GM19239 (cell line): ENCODE measurements around the gene RELN.

Source experiments
- DNase-seq: peaks from one replicate; pipeline ENCODE4 v3.0.0; 2011; ENCODE audit warnings: low spot score; ENCODE audit not compliant: insufficient read length
- FAIRE-seq: peaks from 2 replicates; lab custom pipeline; 2011; peaks lifted over from hg19 to GRCh38; lab: Jason Lieb, UNC

Gene RELN

GRCh38 chr7:103762065-103762760 is 227.2 kb downstream of the RELN start:
- no peak for FAIRE-seq

GRCh38 chr7:103752995-103753394 is 236.5 kb downstream of the RELN start:
- DNase-seq = no peak

More at GRCh38 chr7:103762065-103762760, 227.2 kb downstream of the RELN start:
- DNase-seq = no peak

GRCh38 chr7:103751311-103751880 is 238.1 kb downstream of the RELN start:
- DNase-seq = no peak
- no peak for FAIRE-seq

More at GRCh38 chr7:103752995-103753394, 236.5 kb downstream of the RELN start:
- FAIRE-seq = no peak

DNA sequence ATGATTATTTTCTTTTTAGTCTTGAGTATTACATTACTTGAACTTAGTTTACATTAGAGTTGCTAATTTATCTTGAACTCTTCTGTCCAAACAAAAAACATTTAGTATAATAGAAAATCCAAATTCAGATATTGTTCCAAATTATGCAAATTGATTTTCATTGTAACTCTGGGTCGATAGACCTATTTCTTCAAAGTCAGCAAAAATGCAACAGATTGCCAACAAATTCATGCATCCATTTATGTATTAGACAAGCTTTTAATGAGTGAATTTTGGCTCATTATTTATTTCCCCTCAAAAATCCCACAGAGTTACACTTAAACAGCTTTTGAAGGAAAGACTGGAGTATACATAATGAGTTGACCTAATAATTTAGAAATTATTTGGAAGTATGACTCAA is 240.8 kb downstream of the RELN start:
- DNase-seq = no peak
- FAIRE-seq = no peak

GRCh38 chr7:103735377-103735776 is 254.1 kb downstream of the RELN start:
- DNase-seq (no peak), FAIRE-seq (no peak)

DNA sequence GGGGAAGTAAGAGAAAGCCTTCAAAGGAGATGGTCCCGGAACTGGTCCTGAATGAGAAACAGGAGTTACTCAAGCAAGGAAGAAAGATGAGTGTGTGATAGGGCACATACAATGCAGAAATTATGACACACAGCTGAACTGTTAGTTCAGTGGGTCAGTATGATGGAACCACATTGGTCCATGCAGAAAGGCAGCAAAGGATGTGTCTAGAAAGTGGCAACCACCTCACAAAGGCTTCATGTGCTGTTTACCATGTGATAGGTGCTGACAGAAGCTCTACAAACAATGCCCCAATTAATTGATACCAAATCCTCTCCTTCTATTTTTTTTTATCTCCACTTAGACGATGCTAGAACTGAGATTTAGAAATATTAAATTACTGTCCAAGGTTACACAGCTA is 258.3 kb downstream of the RELN start:
- no peak for DNase-seq
- no peak for FAIRE-seq

- no peak for DNase-seq
- FAIRE-seq = no peak
These were observed 260.4 kb downstream of the RELN start for GRCh38 chr7:103729026-103729425.

- DNase-seq = no peak
- no peak for FAIRE-seq
These were observed 261.4 kb downstream of the RELN start for GRCh38 chr7:103727982-103728610.

DNA sequence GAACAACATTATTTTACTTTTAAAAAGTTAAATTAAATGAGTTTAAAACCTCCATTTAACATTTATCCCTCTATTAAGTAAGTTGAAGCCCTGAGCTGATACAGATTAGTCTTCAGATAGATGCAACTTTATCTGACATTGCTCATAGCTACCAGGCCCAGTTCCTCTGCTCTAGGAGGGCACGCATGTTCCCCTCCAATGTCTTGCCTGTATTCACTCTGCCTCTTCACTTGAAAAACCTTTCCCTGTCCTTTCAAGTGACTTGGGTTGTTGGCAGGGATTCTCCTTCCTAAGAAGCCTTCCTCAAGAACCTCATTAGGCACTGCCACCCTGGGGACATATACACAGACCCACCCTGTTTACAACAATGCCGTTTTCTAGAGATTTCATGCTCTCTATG is 270.4 kb downstream of the RELN start:
- FAIRE-seq (no peak), DNase-seq (no peak)

GRCh38 chr7:103718482-103719061 is 270.9 kb downstream of the RELN start:
- DNase-seq (no peak), FAIRE-seq (no peak)

- FAIRE-seq = no peak
- DNase-seq = no peak
These were observed 271.9 kb downstream of the RELN start for GRCh38 chr7:103717574-103717973.

GRCh38 chr7:103715376-103716120 is 273.9 kb downstream of the RELN start:
- FAIRE-seq = no peak
- no peak for DNase-seq

GRCh38 chr7:103714376-103714927 is 275.0 kb downstream of the RELN start:
- DNase-seq (no peak), FAIRE-seq (no peak)

DNA sequence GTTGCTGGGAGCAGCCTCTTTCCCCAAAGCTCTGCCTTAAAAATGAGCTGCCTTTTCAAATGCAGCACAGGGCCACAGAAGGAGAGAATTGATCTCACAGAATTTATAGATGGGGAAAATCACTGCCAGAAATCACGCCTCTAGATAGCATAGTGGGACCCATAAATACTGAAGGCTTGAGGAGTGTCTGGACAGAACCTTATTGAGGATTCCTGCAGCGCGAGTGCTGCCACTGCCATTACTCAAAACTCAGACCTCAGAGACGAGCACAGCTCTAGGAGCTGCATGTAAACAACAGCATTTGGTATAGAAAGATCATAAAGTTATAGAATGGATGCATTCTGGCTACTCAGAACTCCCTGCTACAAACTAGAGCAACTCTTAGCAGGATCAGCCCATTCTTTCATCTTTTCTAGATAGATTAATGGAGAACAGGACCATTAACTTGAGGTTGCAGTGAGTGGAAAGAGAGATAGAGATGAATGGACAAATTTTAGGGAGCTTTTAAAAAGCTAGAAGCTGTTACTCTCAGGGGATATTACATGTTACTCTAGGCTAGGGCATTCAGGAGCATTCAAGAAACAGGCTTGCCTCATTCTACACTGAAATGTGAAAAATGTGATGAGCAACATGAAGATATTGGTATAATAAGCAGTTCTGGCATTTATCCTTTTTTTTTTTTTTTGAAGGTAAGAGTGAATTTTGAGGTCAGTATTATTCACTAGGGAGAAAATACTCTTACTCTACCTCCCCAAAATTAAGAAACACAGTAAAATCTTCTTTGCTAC is 276.3 kb downstream of the RELN start:
- FAIRE-seq (no peak), DNase-seq (no peak)

- no peak for FAIRE-seq
These were observed 278.0 kb downstream of the RELN start for GRCh38 chr7:103711413-103711812.

DNA sequence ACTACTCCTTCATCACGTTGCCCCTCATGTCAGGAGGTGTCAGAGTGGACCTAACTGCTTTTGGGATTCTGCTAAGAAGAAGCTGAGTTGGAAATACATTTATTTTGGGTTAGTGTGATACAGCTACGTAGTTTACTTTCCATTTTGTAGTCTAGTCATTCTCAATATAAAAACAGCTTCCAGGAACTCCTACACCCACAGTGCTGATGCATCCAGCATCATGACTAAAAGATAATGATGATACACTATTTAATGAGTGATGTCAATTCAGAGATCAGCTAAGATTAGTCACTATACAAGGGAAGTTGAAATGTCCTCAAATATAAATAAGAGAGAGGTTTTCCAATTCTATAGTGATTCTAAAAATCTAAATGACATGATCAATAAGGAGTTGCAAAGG is 279.2 kb downstream of the RELN start:
- FAIRE-seq (no peak), DNase-seq (no peak)

More at GRCh38 chr7:103711413-103711812, 278.0 kb downstream of the RELN start:
- DNase-seq = no peak

- FAIRE-seq (no peak), DNase-seq (no peak)
These were observed 282.7 kb downstream of the RELN start for GRCh38 chr7:103706805-103707204.

DNA sequence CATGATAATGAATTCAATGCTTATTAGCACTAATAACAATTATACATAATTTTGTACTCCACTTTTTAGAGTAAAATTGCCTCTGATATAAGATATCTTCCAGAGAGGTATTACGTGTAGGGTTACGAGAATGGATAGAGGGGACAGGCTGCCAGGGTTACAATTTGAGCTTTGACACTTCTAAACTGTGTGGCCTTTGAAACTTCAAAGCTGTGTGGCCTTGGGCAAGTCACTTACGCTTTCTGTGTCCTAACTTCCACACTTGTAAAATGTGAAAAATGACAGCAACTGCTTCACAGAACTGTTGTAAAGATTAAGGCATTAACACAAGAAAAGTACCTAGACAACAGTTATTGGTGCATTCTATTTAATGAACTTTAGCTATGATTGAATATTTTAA is 283.9 kb downstream of the RELN start:
- DNase-seq (no peak), FAIRE-seq (no peak)

DNA sequence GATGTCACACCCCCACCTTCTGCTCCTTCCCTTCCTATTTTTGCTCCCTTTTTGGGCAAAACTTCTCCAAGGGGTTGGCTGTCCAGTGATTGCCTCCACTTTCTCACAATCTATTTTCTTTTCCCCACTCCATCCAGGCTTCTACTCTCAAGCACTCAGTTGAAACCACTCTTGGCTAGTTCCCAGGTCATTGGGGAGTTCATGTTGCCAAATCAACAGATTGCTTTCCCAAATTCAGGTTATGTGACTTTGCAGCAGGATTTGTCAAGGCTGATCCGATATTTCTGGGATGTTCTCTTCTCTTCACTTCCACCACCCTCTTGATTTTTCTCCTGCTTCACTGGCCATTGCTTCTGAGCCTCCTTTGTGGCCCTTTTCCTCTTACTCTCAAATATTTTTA is 284.8 kb downstream of the RELN start:
- no peak for DNase-seq

More for the DNA sequence above, 284.8 kb downstream of the RELN start:
- no peak for FAIRE-seq
